Measurements from ENCODE around the gene PDAP1.
A peak's percentile ranks its signal among the peaks of the same experiment; 100 is the strongest.
"Not testable (repeated sequence)": the region's sequence is repeated elsewhere in the genome, so short reads cannot be mapped to it uniquely, and the experiment has no call there.

The PDAP1 gene

DNA sequence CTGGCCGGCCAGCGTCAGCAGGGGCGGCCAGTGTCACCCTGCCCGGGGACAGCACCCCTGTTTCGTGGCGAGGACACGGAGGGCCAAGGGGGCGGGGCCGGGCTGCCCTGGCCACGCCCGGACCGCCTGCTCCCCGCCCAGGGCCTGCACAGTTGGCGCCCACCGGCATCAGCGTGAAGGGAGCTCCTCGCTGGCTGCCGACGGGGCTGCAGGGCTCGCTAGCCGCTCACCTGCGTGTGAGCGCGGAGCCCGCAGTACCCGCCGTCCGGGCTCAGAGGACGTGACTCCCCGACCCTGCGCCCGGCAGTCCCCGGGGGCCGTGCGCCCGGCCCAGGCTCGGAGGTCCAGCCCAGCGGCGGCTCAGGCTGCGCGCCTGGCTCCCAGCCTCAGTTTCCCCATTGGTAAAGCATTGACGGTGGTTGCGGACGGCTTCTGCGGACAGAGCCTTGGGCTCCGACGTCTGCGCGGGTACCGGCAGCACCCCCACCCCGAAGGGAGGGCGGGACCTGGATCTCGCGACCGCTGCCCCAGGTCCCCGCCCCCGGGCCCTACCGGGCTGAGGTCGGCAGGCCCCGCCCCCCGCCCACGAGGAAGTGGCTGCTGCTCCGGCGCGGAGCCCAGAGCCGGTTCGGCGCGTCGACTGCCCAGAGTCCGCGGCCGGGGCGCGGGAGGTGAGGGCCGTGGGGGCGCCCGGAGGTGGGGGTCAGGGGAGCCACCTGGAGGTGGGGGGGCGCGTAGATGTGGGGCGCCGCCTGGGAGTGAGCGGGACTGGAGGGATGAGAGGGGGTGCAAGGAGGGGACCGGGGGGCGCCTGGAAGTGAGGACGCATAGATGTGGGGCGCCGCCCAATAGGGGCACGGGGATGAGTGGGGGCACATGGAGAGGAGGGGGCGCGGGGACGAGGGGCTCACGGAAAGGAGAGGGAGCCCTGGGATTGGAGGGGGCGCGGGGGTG, 34.0 kb downstream of the PDAP1 start, which contains the start of gene ARPC1B:
TSS of gene ARPC1B (plus strand) at position 620 of the 954 bp plus-strand sequence. CDS start 10,985 bp downstream, outside the sequence.
- DNase-seq = no peak

DNA sequence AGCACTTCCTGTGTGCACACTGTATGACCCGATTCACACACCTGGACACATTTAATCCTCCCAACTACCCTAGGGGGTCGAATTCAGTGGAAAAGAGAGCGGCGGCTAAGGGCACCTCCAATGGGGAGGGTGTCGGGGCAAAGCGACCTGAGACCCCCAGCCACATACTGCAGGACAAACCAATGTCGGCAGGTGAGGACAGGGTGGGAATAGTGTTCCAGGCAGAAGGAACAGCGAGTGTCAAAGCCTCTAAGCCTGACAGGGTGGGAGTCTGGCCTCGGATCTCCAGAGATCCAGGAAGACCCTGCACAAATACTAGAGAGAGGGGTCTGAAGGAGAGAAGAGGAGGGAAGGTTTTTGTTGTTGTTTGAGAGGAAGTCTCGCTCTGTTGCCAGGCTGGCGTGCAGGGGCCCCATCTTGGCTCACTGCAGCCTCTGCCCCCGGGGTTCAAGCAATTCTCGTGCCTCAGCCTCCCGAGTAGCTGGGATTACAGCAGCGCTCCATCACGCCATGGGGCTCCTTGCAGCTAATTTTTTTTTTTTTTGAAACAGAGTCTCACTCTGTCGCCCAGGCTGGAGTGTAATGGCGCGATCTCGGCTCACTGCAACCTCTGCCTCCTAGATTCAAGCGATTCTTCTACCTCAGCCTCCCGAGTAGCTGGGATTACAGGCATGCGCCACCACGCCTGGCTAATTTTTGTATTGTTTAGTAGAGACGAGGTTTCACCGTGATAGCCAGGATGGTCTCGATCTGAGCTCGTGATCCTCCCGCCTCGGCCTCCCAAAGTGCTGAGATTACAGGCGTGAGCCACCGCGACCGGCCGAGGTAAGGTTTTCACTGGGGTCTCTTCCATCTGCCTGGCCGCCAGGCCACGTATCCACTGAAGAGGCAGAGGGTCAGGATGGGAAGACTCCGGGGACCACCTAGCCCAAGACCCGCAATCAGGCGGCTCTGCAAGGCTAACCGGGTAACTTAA, 35.0 kb downstream of the PDAP1 start:
- DNase-seq = no peak

DNA sequence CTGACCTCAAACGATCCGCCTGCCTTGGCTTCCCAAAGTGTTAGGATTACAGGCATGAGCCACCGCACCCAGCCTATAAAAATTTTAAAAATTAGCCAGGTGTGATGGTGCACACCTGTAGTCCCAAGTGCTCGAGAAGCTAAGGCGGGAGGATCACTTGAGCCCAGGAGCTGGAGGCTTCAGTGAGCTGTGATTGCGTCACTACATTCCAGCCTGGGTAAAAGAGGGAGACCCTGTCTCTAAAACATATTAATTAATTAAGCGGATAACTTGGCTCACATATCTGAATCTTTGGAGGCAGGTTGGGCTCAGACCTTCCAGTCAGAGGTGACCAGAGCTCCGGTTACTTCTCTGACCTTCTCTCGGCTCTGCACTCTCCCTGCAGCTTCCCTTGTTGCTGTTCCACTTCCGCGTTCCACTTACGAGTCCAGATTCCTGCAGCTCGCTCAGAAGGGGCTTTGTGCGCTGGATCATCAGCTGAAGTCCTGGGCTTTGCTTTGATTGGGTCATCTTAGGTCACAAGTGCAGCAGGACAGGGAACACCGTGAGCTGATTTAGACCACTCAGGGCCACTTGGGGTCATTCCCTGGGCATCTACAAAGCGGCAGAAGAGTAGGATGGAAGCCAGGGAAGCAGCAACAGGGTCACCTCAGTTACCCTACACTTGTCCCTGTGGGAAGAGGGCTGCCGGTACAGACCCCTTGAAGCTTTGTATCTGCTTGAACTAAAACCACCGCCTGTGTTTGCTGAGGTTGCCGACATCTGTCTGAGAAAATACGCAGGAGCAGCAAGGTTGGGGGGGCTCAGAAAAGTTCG, 35.9 kb downstream of the PDAP1 start:
- DNase-seq = no peak

DNA sequence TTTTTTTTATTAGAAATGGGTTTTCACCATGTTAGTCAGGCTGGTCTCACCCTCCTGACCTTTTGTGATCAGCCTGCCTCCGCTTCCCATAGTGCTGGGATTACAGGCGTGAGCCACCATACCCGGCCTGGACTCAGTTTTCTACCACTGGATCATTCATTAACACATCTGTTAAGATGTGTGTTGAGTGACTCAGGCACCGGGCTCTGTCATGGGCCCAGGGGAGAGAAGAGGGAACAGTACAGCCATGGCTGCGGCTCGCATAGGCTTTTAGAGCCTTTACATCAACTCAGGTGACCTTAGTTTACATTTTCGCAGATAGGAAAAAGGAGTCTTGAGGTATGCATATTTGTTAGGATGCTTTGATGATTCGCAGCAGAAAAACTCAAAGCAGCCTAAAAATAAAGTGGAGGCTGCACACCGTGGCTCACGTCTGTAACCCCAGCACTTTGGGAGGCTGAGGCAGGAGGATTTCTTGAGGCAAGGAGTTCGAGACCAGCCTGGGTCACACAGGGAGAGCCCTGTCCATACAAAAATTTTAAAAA, 36.9 kb downstream of the PDAP1 start:
- no peak for DNase-seq

- no peak for DNase-seq
Observed at GRCh38 chr7:99369767-99370391, 38.5 kb downstream of the PDAP1 start.

GRCh38 chr7:99368750-99369389, 39.5 kb downstream of the PDAP1 start:
- DNase-seq = no peak

DNA sequence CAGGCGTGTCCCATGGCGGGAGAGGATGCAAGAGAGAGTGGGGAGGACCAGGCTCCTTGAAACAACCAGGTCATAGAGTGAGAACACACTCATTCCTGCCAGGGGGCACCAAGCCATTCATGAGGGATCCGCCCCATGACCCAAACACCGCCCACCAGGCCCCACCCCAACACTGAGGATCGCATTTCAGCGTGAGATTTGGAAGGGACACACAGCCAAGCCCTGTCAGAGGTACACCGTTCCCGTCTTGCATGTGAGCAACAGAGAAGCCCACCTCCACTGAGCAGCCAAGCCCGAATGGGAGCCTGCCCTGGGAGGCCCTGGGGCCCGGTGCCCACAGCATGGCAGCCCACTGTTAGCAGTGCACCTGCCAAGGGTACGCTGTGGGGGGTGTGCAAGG, 41.8 kb downstream of the PDAP1 start:
- no peak for DNase-seq

- DNase-seq = peak; percentile 21
Observed at GRCh38 chr7:99365318-99366141, 42.9 kb downstream of the PDAP1 start.

- no peak for DNase-seq
Observed at GRCh38 chr7:99363286-99363685, 45.1 kb downstream of the PDAP1 start.

DNA sequence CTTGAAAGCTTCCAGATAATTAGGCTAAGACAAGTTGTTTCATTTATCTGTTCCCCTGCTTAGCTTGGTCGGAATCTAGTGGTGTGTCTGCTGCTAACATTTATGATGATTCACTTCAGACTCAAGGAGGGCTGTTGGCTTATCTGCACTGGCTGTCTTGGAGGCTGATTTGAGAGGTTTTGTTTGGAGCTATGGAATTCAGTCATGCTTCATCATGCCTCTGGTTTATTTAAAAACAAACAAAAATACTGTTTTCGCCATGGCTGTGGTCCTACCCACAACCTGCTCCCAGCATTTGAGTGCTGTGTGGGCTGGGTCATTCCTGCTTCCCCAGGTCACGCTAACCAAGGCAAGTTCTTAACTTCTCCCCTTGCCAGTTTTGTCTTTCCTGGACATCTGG, 45.6 kb downstream of the PDAP1 start:
- DNase-seq = no peak

GRCh38 chr7:99359465-99360154, 48.8 kb downstream of the PDAP1 start:
- DNase-seq = no peak

- not testable (repeated sequence) for DNase-seq
Observed at GRCh38 chr7:99358521-99358920, 49.9 kb downstream of the PDAP1 start.

GRCh38 chr7:99357701-99358490, 50.5 kb downstream of the PDAP1 start:
- DNase-seq = no peak

DNA sequence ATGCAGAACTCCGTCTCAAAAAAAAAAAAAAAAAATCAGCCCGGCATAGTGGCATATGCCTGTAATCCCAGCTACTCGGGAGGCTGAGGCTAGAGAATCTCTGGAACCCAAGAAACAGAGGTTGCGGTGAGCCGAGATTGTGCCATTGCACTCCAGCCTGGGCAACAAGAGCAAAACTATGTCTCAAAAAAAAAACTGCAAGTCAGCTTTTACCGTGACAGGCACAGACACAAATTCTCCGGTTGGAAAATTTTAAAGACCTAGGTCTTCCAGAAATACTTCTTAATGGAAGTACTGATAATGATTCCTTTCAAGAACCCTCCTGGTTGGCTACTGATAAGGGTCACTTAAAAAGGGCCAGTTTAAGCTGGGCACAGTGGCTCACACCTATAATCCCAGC, 53.3 kb downstream of the PDAP1 start:
- no peak for DNase-seq

- no peak for DNase-seq
Observed at GRCh38 chr7:99352247-99352646, 56.1 kb downstream of the PDAP1 start.

DNA sequence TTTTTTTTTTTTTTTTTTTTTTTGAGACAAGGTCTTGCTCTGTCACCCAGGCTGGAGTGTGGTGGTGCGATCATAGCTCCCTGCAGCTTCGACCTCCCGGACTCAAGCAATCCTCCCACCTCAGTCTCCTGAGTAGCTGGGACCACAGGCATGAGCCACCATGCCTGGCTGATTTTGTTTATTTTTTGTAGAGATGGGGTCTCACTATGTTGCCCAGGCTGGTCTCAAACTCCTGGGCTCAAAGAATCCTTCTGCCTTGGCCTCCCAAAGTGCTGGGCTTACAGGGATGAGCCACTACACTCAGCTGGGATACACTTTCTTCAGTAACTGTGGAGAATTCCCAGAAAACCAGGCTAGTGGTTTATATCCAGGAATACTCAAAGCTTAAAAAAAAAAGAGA, 57.8 kb downstream of the PDAP1 start:
- DNase-seq = not testable (repeated sequence)

Data from NCI-H2171 treated with DMSO at 0.1 percent for 48 hours (cell line).